Mucosa of stomach (tissue), 1 donor: ENCODE data around the gene WDR46.
"Not testable (repeated sequence)": the region's sequence is repeated elsewhere in the genome, so short reads cannot be mapped to it uniquely, and the experiment has no call there.

Source experiments
- H3K27me3 ChIP-seq: one replicate; pipeline ENCODE4 v1.7.0; 2013; ENCODE audit warnings: mild to moderate bottlenecking, low read length; ENCODE audit not compliant: control insufficient read depth, insufficient read depth
- H3K36me3 ChIP-seq: one replicate; pipeline ENCODE4 v1.7.0; 2013; ENCODE audit warnings: low read length; ENCODE audit not compliant: control insufficient read depth, insufficient read depth
- H3K4me1 ChIP-seq: one replicate; pipeline ENCODE4 v1.7.0; 2013; ENCODE audit warnings: mild to moderate bottlenecking, low read length; ENCODE audit not compliant: control insufficient read depth, insufficient read depth
- H3K4me3 ChIP-seq: one replicate; pipeline ENCODE4 v1.7.0; 2013; ENCODE audit warnings: low read length
- H3K9ac ChIP-seq: one replicate; pipeline ENCODE4 v1.7.0; 2013; ENCODE audit warnings: mild to moderate bottlenecking, low read length, moderate library complexity
- H3K9me3 ChIP-seq: one replicate; pipeline ENCODE4 v1.7.0; 2013; ENCODE audit warnings: mild to moderate bottlenecking, low read length, moderate library complexity; ENCODE audit not compliant: control insufficient read depth
- donor health status: Pancreatic carcinoma.

Gene WDR46

GRCh38 chr6:33292996-33293682 lies 4.1 kb upstream of the WDR46 start:
- H3K4me1 ChIP-seq = peaks cover 20% of the 10 kb centered on the region
- peaks cover 7% of the 10 kb centered on the region for H3K36me3 ChIP-seq
- no peak overlapping the region for H3K4me3 ChIP-seq

DNA sequence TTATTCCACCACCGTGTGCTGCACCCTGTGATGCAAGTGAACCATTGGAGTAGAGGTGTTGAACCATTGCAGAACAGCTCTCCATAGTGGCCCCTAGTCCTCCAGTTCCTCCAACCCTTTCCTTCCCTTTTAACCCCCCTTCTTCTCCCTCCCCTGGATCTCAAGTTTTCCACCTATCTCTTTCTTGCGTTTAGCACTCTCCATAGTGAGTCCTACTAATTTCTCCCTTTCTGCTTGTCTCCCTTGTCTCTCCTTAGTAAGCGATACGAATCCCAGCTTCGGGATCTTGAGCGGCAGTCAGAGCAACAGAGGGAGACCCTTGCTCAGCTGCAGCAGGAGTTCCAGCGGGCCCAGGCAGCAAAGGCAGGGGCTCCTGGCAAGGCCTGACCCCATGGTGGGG lies 1.4 kb upstream of the WDR46 start:
- Histone ChIP-seq H3K36me3 (no peaks in the 10 kb centered on the region), H3K9ac (peak overlapping the region; percentile 77), H3K9me3 (no peaks in the 10 kb centered on the region), H3K4me3 (peak overlapping the region; percentile 78), H3K4me1 (peaks cover 16% of the 10 kb centered on the region), H3K27me3 (no peaks in the 10 kb centered on the region)

More at GRCh38 chr6:33292996-33293682, 4.1 kb upstream of the WDR46 start:
- H3K9me3 ChIP-seq = no peaks in the 10 kb centered on the region
- H3K9ac ChIP-seq = no peak overlapping the region
- no peaks in the 10 kb centered on the region for H3K27me3 ChIP-seq

GRCh38 chr6:33289784-33290315 lies 811 bp upstream of the WDR46 start:
- Histone ChIP-seq H3K4me1 (peaks cover 16% of the 10 kb centered on the region), H3K9ac (peak overlapping the region; percentile 77), H3K9me3 (no peaks in the 10 kb centered on the region), H3K4me3 (peak overlapping the region; percentile 78), H3K27me3 (no peaks in the 10 kb centered on the region), H3K36me3 (no peaks in the 10 kb centered on the region)

- Histone ChIP-seq H3K4me1 (peaks cover 16% of the 10 kb centered on the region), H3K27me3 (no peaks in the 10 kb centered on the region), H3K9ac (peak overlapping the region; percentile 77), H3K4me3 (peak overlapping the region; percentile 78), H3K36me3 (no peaks in the 10 kb centered on the region), H3K9me3 (no peaks in the 10 kb centered on the region)
These were observed 708 bp downstream of the WDR46 start for GRCh38 chr6:33288141-33288920.

GRCh38 chr6:33286946-33287914 lies 1.8 kb downstream of the WDR46 start:
- peaks cover 4% of the 10 kb centered on the region for H3K36me3 ChIP-seq

DNA sequence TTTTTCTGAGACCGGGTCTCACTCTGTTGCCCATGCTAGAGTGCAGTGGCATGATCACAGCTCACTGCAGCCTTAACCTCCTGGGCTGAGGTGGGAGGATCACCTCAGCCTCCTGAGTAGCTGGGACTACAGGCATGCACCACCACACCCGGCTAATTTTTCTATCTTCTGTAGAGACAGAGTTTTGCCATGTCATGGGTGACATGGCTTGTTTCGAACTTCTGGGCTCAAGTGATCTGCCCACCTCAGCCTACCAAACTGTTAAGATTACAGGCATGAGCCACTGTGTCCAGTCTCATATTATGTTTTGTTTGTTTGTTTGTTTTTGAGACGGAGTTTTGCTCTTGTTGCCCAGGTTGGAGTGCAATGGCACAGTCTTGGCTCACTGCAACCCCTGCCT lies 3.8 kb downstream of the WDR46 start:
- H3K9me3 ChIP-seq, H3K4me3 ChIP-seq, H3K36me3 ChIP-seq, H3K27me3 ChIP-seq, H3K9ac ChIP-seq: not testable (repeated sequence)
- peaks cover 14% of the 10 kb centered on the region for H3K4me1 ChIP-seq

More at GRCh38 chr6:33286946-33287914, 1.8 kb downstream of the WDR46 start:
- H3K4me1 ChIP-seq = peaks cover 16% of the 10 kb centered on the region
- no peak overlapping the region for H3K4me3 ChIP-seq
- no peaks in the 10 kb centered on the region for H3K9me3 ChIP-seq
- H3K9ac ChIP-seq = no peak overlapping the region
- no peaks in the 10 kb centered on the region for H3K27me3 ChIP-seq

- Histone ChIP-seq H3K9me3 (no peaks in the 10 kb centered on the region), H3K9ac (no peak overlapping the region), H3K4me3 (no peak overlapping the region), H3K36me3 (peaks cover 11% of the 10 kb centered on the region), H3K27me3 (no peaks in the 10 kb centered on the region), H3K4me1 (peaks cover 36% of the 10 kb centered on the region)
These were observed 8.5 kb downstream of the WDR46 start for GRCh38 chr6:33280539-33280938.

- Histone ChIP-seq H3K9me3 (no peaks in the 10 kb centered on the region), H3K9ac (no peak overlapping the region), H3K4me1 (peaks cover 40% of the 10 kb centered on the region), H3K4me3 (no peak overlapping the region), H3K36me3 (peaks cover 11% of the 10 kb centered on the region), H3K27me3 (no peaks in the 10 kb centered on the region)
These were observed 9.0 kb downstream of the WDR46 start for GRCh38 chr6:33279971-33280511.

DNA sequence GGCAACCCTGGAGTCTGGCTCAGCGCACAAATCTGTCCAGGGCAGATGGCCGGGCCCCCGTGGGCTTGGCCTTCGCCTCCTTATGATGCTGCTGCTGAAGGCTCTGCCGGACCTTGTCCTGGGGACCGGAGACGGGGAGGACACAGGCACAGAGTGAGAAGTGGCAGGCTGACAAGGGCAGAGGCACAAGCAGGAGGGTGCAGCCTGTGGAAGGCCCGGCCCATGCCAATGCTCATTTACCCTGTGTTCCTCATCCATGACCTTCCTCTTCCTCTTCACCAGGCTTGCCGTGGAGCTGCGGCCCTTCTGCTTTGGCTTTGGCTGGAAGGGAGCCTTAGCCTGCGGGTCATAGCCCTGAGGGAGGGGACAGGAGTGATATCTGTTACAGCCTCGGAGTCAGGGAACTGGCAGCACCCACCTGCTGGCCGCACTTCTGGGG lies 9.8 kb downstream of the WDR46 start:
- Histone ChIP-seq H3K27me3 (no peaks in the 10 kb centered on the region), H3K36me3 (peaks cover 11% of the 10 kb centered on the region), H3K9ac (no peak overlapping the region), H3K4me1 (peaks cover 45% of the 10 kb centered on the region), H3K4me3 (no peak overlapping the region), H3K9me3 (no peaks in the 10 kb centered on the region)

DNA sequence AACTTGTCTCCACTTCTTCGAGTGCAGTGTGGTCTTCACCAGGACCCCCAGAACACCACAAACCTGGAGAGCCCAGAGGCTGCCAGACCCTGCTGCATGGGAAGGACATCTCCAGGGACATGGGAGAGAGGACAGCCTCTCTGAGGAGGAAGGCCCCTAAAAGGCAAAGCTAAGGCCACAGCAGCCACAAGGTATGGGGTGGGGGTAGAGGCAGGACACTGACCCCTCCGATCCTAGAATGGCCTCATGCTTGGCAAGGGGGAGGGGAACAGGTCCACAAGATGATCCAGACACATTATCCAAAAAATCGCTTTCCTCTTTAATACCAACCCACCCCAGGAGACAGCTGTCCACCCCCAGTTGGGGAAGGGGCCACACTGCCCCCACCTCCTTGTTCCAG lies 10.2 kb downstream of the WDR46 start:
- H3K9me3 ChIP-seq = no peaks in the 10 kb centered on the region
- H3K27me3 ChIP-seq = no peaks in the 10 kb centered on the region
- peak overlapping the region; percentile 1 for H3K9ac ChIP-seq
- H3K4me1 ChIP-seq = peaks cover 49% of the 10 kb centered on the region
- no peak overlapping the region for H3K4me3 ChIP-seq
- H3K36me3 ChIP-seq = peaks cover 11% of the 10 kb centered on the region

- no peak overlapping the region for H3K4me3 ChIP-seq
- H3K9me3 ChIP-seq = no peaks in the 10 kb centered on the region
- peaks cover 11% of the 10 kb centered on the region for H3K36me3 ChIP-seq
- peak overlapping the region; percentile 88 for H3K9ac ChIP-seq
- H3K4me1 ChIP-seq = peaks cover 54% of the 10 kb centered on the region
- no peaks in the 10 kb centered on the region for H3K27me3 ChIP-seq
These were observed 10.7 kb downstream of the WDR46 start for GRCh38 chr6:33278392-33278741.
